Body of pancreas (tissue), 4 donors: ENCODE measurements around the gene SPCS2. TPM values are rescaled to one million over a fixed set of nuclear protein-coding genes. Genes with fewer than 3 reads are reported as not detected.

ENCODE experiments used
- ATAC-seq: fragments of 150-250 bp; one replicate; pipeline ENCODE4 v1.9.1; 2016
- DNase-seq, 4 donors: peaks; one replicate each; pipeline ENCODE4 v3.0.0-alpha.2; 2019
- H3K27ac ChIP-seq, 4 donors: fragments of 200-600 bp; sonication (generic); 1 replicate in 3 of 4; 2 replicates in 1 of 4; pipeline versions ENCODE4 v1.5.1 to v1.6.1; 2016 to 2019; ENCODE audit warnings: mild to moderate bottlenecking in 1 of 4, mixed read lengths in 1 of 4, moderate library complexity in 1 of 4
- H3K27me3 ChIP-seq, 2 donors: fragments of 200-600 bp; sonication (generic); one replicate each; pipeline ENCODE4 v1.6.0; 2016; ENCODE audit warnings: mild to moderate bottlenecking in 1 of 2
- H3K36me3 ChIP-seq, 2 donors: fragments of 200-600 bp; sonication (generic); replicated peaks in 1 of 2; 2 replicates each; pipeline ENCODE4 v1.5.1; 2016; ENCODE audit warnings: low read depth in 2 of 2; ENCODE audit not compliant: insufficient read depth in 1 of 2
- H3K4me1 ChIP-seq: fragments of 200-600 bp; sonication (generic); one replicate; pipeline ENCODE4 v1.6.0; 2016
- H3K4me3 ChIP-seq, 2 donors: fragments of 200-600 bp; sonication (generic); 1 replicate in 1 of 2; 2 replicates in 1 of 2; pipeline ENCODE4 v1.5.1; 2016 to 2019
- H3K9me3 ChIP-seq, 3 donors: fragments of 200-600 bp; sonication (generic); 1 replicate in 2 of 3; 2 replicates in 1 of 3; pipeline ENCODE4 v1.5.1; 2016
- CTCF ChIP-seq, 7 experiments: fragments of 450-650 bp in 4 of 7; fragments of 200-600 bp in 3 of 7; sonication (generic) in 3 of 7; IDR thresholded peaks; one replicate each; pipeline ENCODE4 v1.5.1; 2016 to 2019; ENCODE audit warnings: antibody characterized with exemption in 7 of 7
- POLR2A ChIP-seq, 3 donors: fragments of 450-650 bp; IDR thresholded peaks; one replicate each; pipeline ENCODE4 v1.6.1; 2016; ENCODE audit warnings: antibody characterized with exemption in 3 of 3, mild to moderate bottlenecking in 2 of 3
- WGBS, 2 donors: methylation state at CpG; one replicate each; pipeline ENCODE4 v1.1.5; 2017; 5-methylcytosine and 5-hydroxymethylcytosine counted together
- intact Hi-C: fragments of 100-400 bp; cut with DNase I; formaldehyde crosslinking; loops from one replicate; pipeline ENCODE4 v1.15.1; 2023
- total RNA-seq, 2 donors: library from RNA; depleted of rRNA; stranded (reverse); fragments of >200 nt; gene quantifications; one replicate each; pipeline ENCODE4 v1.1.0, GENCODE V29; 2016

SPCS2 gene
- total RNA-seq, 2 donors from 2014 or later: 15.5 to 30.4 TPM

- 55 to 60% methylated on average over 2 of the region's 2 CpGs for WGBS, 2 donors
- Histone ChIP-seq H3K27me3 (no peaks in the 10 kb centered on the region), H3K27ac (no peak overlapping the region), H3K36me3 (peaks cover 6 to 14% of the 10 kb centered on the region in 2 donors), H3K4me1 (no peaks in the 10 kb centered on the region), H3K4me3 (no peak overlapping the region), H3K9me3 (no peaks in the 10 kb centered on the region)
- intact Hi-C loops: no loop called here
- TF ChIP-seq CTCF (IDR thresholded peaks at IDR 0.05): no peak
- no peak for TF ChIP-seq POLR2A (IDR thresholded peaks at IDR 0.05)
- no peak for DNase-seq
- ATAC-seq: no peak
These were observed 13.8 kb upstream of the SPCS2 start for GRCh38 chr11:74935285-74935684.

GRCh38 chr11:74936087-74936486 is 13.0 kb upstream of the SPCS2 start:
- DNase-seq (no peak), ATAC-seq (no peak)
- Histone ChIP-seq H3K4me1 (no peaks in the 10 kb centered on the region), H3K9me3 (no peaks in the 10 kb centered on the region), H3K27me3 (no peaks in the 10 kb centered on the region), H3K36me3 (peaks cover 6 to 16% of the 10 kb centered on the region in 2 donors), H3K27ac (no peak overlapping the region), H3K4me3 (no peak overlapping the region)
- intact Hi-C loops: no loop called here
- 44 to 49% methylated on average over 1 to 2 of the region's 2 CpGs for WGBS, 2 donors
- TF ChIP-seq POLR2A (IDR thresholded peaks at IDR 0.05): no peak
- no peak for TF ChIP-seq CTCF (IDR thresholded peaks at IDR 0.05)

GRCh38 chr11:74936976-74937375 is 12.1 kb upstream of the SPCS2 start:
- no peaks in the 10 kb centered on the region for H3K4me1 ChIP-seq
- H3K4me3 ChIP-seq: no peak overlapping the region
- TF ChIP-seq CTCF (IDR thresholded peaks at IDR 0.05) (no peak), POLR2A (IDR thresholded peaks at IDR 0.05) (no peak)
- ATAC-seq (no peak), DNase-seq (no peak)
- no peaks in the 10 kb centered on the region for H3K27me3 ChIP-seq
- H3K27ac ChIP-seq: no peak overlapping the region
- intact Hi-C loops: no loop called here
- H3K9me3 ChIP-seq: no peaks in the 10 kb centered on the region
- WGBS, 2 donors: 67 to 80% methylated on average over 5 of the region's 5 CpGs
- peaks cover 6 to 16% of the 10 kb centered on the region in 2 donors for H3K36me3 ChIP-seq

- TF ChIP-seq CTCF (IDR thresholded peaks at IDR 0.05) (no peak), POLR2A (IDR thresholded peaks at IDR 0.05) (no peak)
- WGBS, 2 donors: 85 to 91% methylated on average over 5 of the region's 5 CpGs
- Histone ChIP-seq H3K4me3 (no peak overlapping the region), H3K27ac (no peak overlapping the region), H3K36me3 (peaks cover 6 to 13% of the 10 kb centered on the region in 2 donors), H3K4me1 (no peaks in the 10 kb centered on the region), H3K27me3 (no peaks in the 10 kb centered on the region), H3K9me3 (no peaks in the 10 kb centered on the region)
- intact Hi-C loops: no loop called here
- DNase-seq (no peak), ATAC-seq (no peak)
These were observed 11.2 kb upstream of the SPCS2 start for GRCh38 chr11:74937696-74938475.

GRCh38 chr11:74941492-74941891 is 7.6 kb upstream of the SPCS2 start:
- Histone ChIP-seq H3K9me3 (no peaks in the 10 kb centered on the region), H3K4me3 (no peak overlapping the region), H3K36me3 (peaks cover 3 to 6% of the 10 kb centered on the region in 2 donors), H3K27me3 (no peaks in the 10 kb centered on the region), H3K27ac (no peak overlapping the region), H3K4me1 (no peaks in the 10 kb centered on the region)
- TF ChIP-seq CTCF (IDR thresholded peaks at IDR 0.05) (no peak), POLR2A (IDR thresholded peaks at IDR 0.05) (no peak)
- intact Hi-C loops: no loop called here
- ATAC-seq: no peak
- DNase-seq: no peak
